IMR-90 (cell line): Measurements from ENCODE around the gene RRN3. TPM values are rescaled to one million over a fixed set of nuclear protein-coding genes. Genes with fewer than 3 reads are reported as not detected.

ENCODE experiments used
- ATAC-seq: fragments of 200-7000 bp; cut with Tn5 transposase; 2 replicates; pipeline ENCODE4 v1.9.1; 2020; ENCODE audit warnings: low read depth, mild to moderate bottlenecking, moderate library complexity
- BruUV-seq: library from RNA; stranded (reverse); fragments of 400-500 nt; replicated peaks from 2 replicates; lab custom pipeline; 2021; lab: Mats Ljungman, UMichigan
- CTCF ChIA-PET: fragments of 300-600 bp; formaldehyde crosslinking; extraction: SDS; loops from one replicate; lab custom pipeline; 2021; ENCODE audit warnings: antibody characterized with exemption; lab: Yijun Ruan, JAX
- POLR2A ChIA-PET: fragments of 300-600 bp; sonication (Branson Sonifier 250); formaldehyde crosslinking; loops from one replicate; lab custom pipeline; 2022; ENCODE audit warnings: antibody characterized with exemption; ENCODE audit not compliant: unreplicated experiment; lab: Charles Lee
- DNase-seq: peaks from one replicate; pipeline ENCODE4 v3.0.0; 2013
- H2AFZ ChIP-seq: replicated peaks from 2 replicates; pipeline ENCODE3; 2013; ENCODE audit warnings: low read length, mild to moderate bottlenecking; ENCODE audit not compliant: poor library complexity
- H2AK5ac ChIP-seq: 2 replicates; pipeline ENCODE4 v1.6.1; 2013; ENCODE audit warnings: low read depth, low read length, inconsistent platforms
- H2AK9ac ChIP-seq: replicated peaks from 2 replicates; pipeline ENCODE3; 2013; ENCODE audit warnings: mild to moderate bottlenecking, low read depth, low read length, moderate library complexity; ENCODE audit not compliant: poor library complexity
- H2BK120ac ChIP-seq: 2 replicates; pipeline ENCODE4 v1.6.1; 2013; ENCODE audit warnings: low read depth, low read length, inconsistent platforms
- H2BK15ac ChIP-seq: 3 replicates; pipeline ENCODE4 v1.6.1; 2013; ENCODE audit warnings: low read depth, low read length, inconsistent platforms
- H2BK20ac ChIP-seq: 2 replicates; pipeline ENCODE4 v1.6.1; 2013; ENCODE audit warnings: low read depth, mild to moderate bottlenecking, inconsistent platforms, low read length, moderate library complexity
- H2BK5ac ChIP-seq: 2 replicates; pipeline ENCODE4 v1.6.1; 2013; ENCODE audit warnings: mild to moderate bottlenecking, low read depth, low read length, inconsistent platforms; ENCODE audit not compliant: poor library complexity, severe bottlenecking
- H3K14ac ChIP-seq: replicated peaks from 2 replicates; pipeline ENCODE4 v1.6.1; 2013; ENCODE audit warnings: low read depth, low read length, inconsistent platforms
- H3K18ac ChIP-seq: 2 replicates; pipeline ENCODE4 v1.6.1; 2013; ENCODE audit warnings: low read depth, low read length, control low read depth
- H3K23ac ChIP-seq: 2 replicates; pipeline ENCODE4 v1.6.1; 2013; ENCODE audit warnings: low read depth, low read length, inconsistent platforms
- H3K27ac ChIP-seq: 2 replicates; pipeline ENCODE4 v1.5.1; 2013; ENCODE audit warnings: mild to moderate bottlenecking, control low read depth, low read length; ENCODE audit not compliant: insufficient read depth
- H3K27me3 ChIP-seq: 2 replicates; pipeline ENCODE4 v1.6.1; 2013; ENCODE audit warnings: low read length; ENCODE audit not compliant: control insufficient read depth, insufficient read depth
- H3K36me3 ChIP-seq: 2 replicates; pipeline ENCODE4 v1.6.1; 2013; ENCODE audit warnings: low read length, mixed read lengths; ENCODE audit not compliant: control insufficient read depth, insufficient read depth
- H3K4ac ChIP-seq: 2 replicates; pipeline ENCODE4 v1.6.1; 2013; ENCODE audit warnings: low read depth, low read length, inconsistent platforms
- H3K4me1 ChIP-seq: 2 replicates; pipeline ENCODE4 v1.6.1; 2013; ENCODE audit warnings: low read length, mixed read lengths; ENCODE audit not compliant: control insufficient read depth, insufficient read depth
- H3K4me2 ChIP-seq: 2 replicates; pipeline ENCODE4 v1.6.1; 2013; ENCODE audit warnings: low read depth, mild to moderate bottlenecking, control low read depth, low read length, moderate library complexity
- H3K4me3 ChIP-seq: 2 replicates; pipeline ENCODE4 v1.5.1; 2013; ENCODE audit warnings: low read depth, mild to moderate bottlenecking, control low read depth, low read length, moderate library complexity; ENCODE audit not compliant: insufficient read depth
- H3K56ac ChIP-seq: 2 replicates; pipeline ENCODE4 v1.6.1; 2013; ENCODE audit warnings: low read length, inconsistent platforms; ENCODE audit not compliant: insufficient read depth; ENCODE audit errors: extremely low read depth
- H3K79me1 ChIP-seq, 2 experiments: 2 replicates each; pipeline ENCODE4 v1.6.1; 2013; ENCODE audit warnings: low read length in 2 of 2, inconsistent platforms in 1 of 2, low read depth in 1 of 2
- H3K9ac ChIP-seq: 2 replicates; pipeline ENCODE4 v1.6.1; 2013; ENCODE audit warnings: low read depth, low read length, control low read depth
- H3K9me1 ChIP-seq: 2 replicates; pipeline ENCODE4 v1.6.1; 2013; ENCODE audit warnings: low read length, inconsistent platforms; ENCODE audit not compliant: insufficient read depth
- H3K9me3 ChIP-seq: 2 replicates; pipeline ENCODE4 v1.6.1; 2013; ENCODE audit warnings: low read length; ENCODE audit not compliant: control insufficient read depth, insufficient read depth
- H4K20me1 ChIP-seq: 2 replicates; pipeline ENCODE4 v1.6.1; 2013; ENCODE audit warnings: low read length, inconsistent platforms; ENCODE audit not compliant: insufficient read depth
- H4K5ac ChIP-seq: 2 replicates; pipeline ENCODE4 v1.6.1; 2013; ENCODE audit warnings: mild to moderate bottlenecking, low read depth, low read length, control low read depth
- H4K8ac ChIP-seq, 2 experiments: 2 replicates each; pipeline ENCODE4 v1.6.1; 2013; ENCODE audit warnings: low read depth in 2 of 2, low read length in 2 of 2, control low read depth in 1 of 2, inconsistent platforms in 1 of 2
- H4K91ac ChIP-seq: 2 replicates; pipeline ENCODE4 v1.6.1; 2013; ENCODE audit warnings: low read depth, low read length, inconsistent platforms; ENCODE audit not compliant: insufficient read depth
- CEBPB ChIP-seq: IDR thresholded peaks from 2 replicates; pipeline ENCODE4 v1.6.1; 2012; ENCODE audit warnings: low read depth, low read length, improper control_type of control experiment
- CHD1 ChIP-seq: IDR thresholded peaks from 2 replicates; pipeline ENCODE4 v1.6.1; 2012; ENCODE audit warnings: low read depth, low read length, improper control_type of control experiment
- MAFK ChIP-seq: IDR thresholded peaks from 2 replicates; pipeline ENCODE4 v1.6.1; 2012; ENCODE audit warnings: low read depth, low read length, improper control_type of control experiment
- MAZ ChIP-seq: IDR thresholded peaks from 2 replicates; pipeline ENCODE4 v1.6.1; 2012; ENCODE audit warnings: low read depth, mild to moderate bottlenecking, low read length, improper control_type of control experiment, moderate library complexity, borderline replicate concordance
- NFE2L2 ChIP-seq: fragments of 150-350 bp; IDR thresholded peaks from 2 replicates; pipeline ENCODE4 v1.6.1; 2016; ENCODE audit warnings: low read depth, mild to moderate bottlenecking, low read length
- POLR2A ChIP-seq: IDR thresholded peaks from 2 replicates; pipeline ENCODE4 v1.6.1; 2012; ENCODE audit warnings: mild to moderate bottlenecking, low read depth, low read length
- RAD21 ChIP-seq: IDR thresholded peaks from 2 replicates; pipeline ENCODE4 v1.6.1; 2012; ENCODE audit warnings: low read length, improper control_type of control experiment
- RFX5 ChIP-seq: IDR thresholded peaks from 2 replicates; pipeline ENCODE4 v1.8.0; 2012; ENCODE audit warnings: low read depth, mild to moderate bottlenecking, low read length, moderate library complexity
- WGBS, 2 experiments: methylation state at CpG; one replicate each; pipeline versions ENCODE4 v1.1.5 to v1.1.7; 2013; ENCODE audit warnings: missing lambda C conversion rate in 2 of 2; ENCODE audit not compliant: insufficient read length in 1 of 2; ENCODE audit errors: extremely low coverage in 2 of 2; 5-methylcytosine and 5-hydroxymethylcytosine counted together
- dilution Hi-C: fragments of 300-500 bp; cut with HindIII; formaldehyde crosslinking; loops from one replicate; pipeline ENCODE4 v1.14.3; 2018; ENCODE audit warnings: low sequenced_read_pairs; ENCODE audit not compliant: unreplicated experiment
- in situ Hi-C: fragments of 300-500 bp; cut with MboI; formaldehyde crosslinking; loops from 3 replicates; pipeline ENCODE4 v1.14.3; 2019; ENCODE audit warnings: low sequenced_read_pairs, inconsistent platforms, mixed read lengths
- intact Hi-C: fragments of 100-400 bp; cut with micrococcal nuclease; formaldehyde crosslinking; loops from 2 replicates; pipeline ENCODE4 v1.10.0; 2022
- polyA plus RNA-seq, 3 experiments: library from polyadenylated mRNA; depleted of rRNA; stranded (reverse); fragments of >200 nt; gene quantifications; 2 replicates each; pipeline ENCODE4 v1.2.3, GENCODE V29; 2012; ENCODE audit warnings: low replicate concordance in 1 of 3
- total RNA-seq: library from RNA; depleted of rRNA; stranded (reverse); fragments of >200 nt; gene quantifications from 2 replicates; pipeline ENCODE4 v1.2.3, GENCODE V29; 2012

The RRN3 gene
- total and polyA plus RNA-seq, 2 of the 4 experiments (the other 2 are of a cell fraction) = 22.1 to 47.7 TPM

GRCh38 chr16:15038689-15039088 is 55.4 kb downstream of the RRN3 start:
- H4K91ac ChIP-seq = no peak overlapping the region
- no peak overlapping the region for H3K9ac ChIP-seq
- H3K56ac ChIP-seq = no peak overlapping the region
- H4K20me1 ChIP-seq = no peaks in the 10 kb centered on the region; the same call in 1 of the 2 replicates
- dilution Hi-C loops = no loop called here
- H2AK5ac ChIP-seq = no peak overlapping the region
- H3K18ac ChIP-seq = no peak overlapping the region
- no peak overlapping the region for H2BK15ac ChIP-seq
- H3K23ac ChIP-seq = no peak overlapping the region
- H2BK20ac ChIP-seq = no peak overlapping the region
- no TSS peak for BruUV-seq
- in situ Hi-C loops = no loop called here
- H4K5ac ChIP-seq = no peak overlapping the region
- no peak overlapping the region for H2BK5ac ChIP-seq
- no peak for TF ChIP-seq MAZ
- TF ChIP-seq MAFK = no peak
- TF ChIP-seq CHD1 = no peak
- no peak for TF ChIP-seq POLR2A
- TF ChIP-seq RFX5 = no peak
- no peak for TF ChIP-seq CEBPB
- no peak for TF ChIP-seq RAD21
- no peak for TF ChIP-seq NFE2L2
- no peak overlapping the region for H3K27ac ChIP-seq
- no peak for DNase-seq
- H2AFZ ChIP-seq = no peak overlapping the region
- H3K9me1 ChIP-seq = peaks cover 4% of the 10 kb centered on the region
- intact Hi-C loops = no loop called here
- no peaks in the 10 kb centered on the region for H3K9me3 ChIP-seq
- no peak overlapping the region for H4K8ac ChIP-seq
- H3K79me1 ChIP-seq = peaks cover 14% of the 10 kb centered on the region in 2 experiments
- H2AK9ac ChIP-seq = no peak overlapping the region
- H3K36me3 ChIP-seq = peaks cover 66% of the 10 kb centered on the region
- H3K4me2 ChIP-seq = no peak overlapping the region
- ATAC-seq = no peak
- no peak overlapping the region for H3K4me3 ChIP-seq
- no peak overlapping the region for H3K4ac ChIP-seq
- no peaks in the 10 kb centered on the region for H3K4me1 ChIP-seq
- no peaks in the 10 kb centered on the region for H3K27me3 ChIP-seq
- H3K14ac ChIP-seq = no peak overlapping the region
- H2BK120ac ChIP-seq = no peak overlapping the region
- WGBS, 2 experiments = 100% methylated on average over 5 of the region's 9 CpGs; no CpG with 5 or more reads in 1 of the 2 experiments
- ChIA-PET CTCF (no interaction called here), POLR2A (no interaction called here)
